Endodermal cell (in vitro differentiated cells): ENCODE results near the gene PDXP. TPM values are rescaled to one million over a fixed set of nuclear protein-coding genes. Genes with fewer than 3 reads are reported as not detected.
"Not testable (repeated sequence)": the region's sequence is repeated elsewhere in the genome, so short reads cannot be mapped to it uniquely, and the experiment has no call there.

Source experiments
- DNase-seq: peaks from one replicate; pipeline ENCODE4 v3.0.0-alpha.2; 2017
- H3K27ac ChIP-seq: 2 replicates; pipeline ENCODE4 v1.5.1; 2013; ENCODE audit warnings: mild to moderate bottlenecking, low read depth, low read length, moderate library complexity
- H3K27me3 ChIP-seq: 2 replicates; pipeline ENCODE4 v1.6.1; 2013; ENCODE audit warnings: mild to moderate bottlenecking, low read length, moderate library complexity; ENCODE audit not compliant: insufficient read depth, control insufficient read depth, poor library complexity, severe bottlenecking
- H3K36me3 ChIP-seq: 2 replicates; pipeline ENCODE4 v1.7.0; 2013; ENCODE audit warnings: mild to moderate bottlenecking, low read length, moderate library complexity; ENCODE audit not compliant: control insufficient read depth, insufficient read depth
- H3K4me1 ChIP-seq: one replicate; pipeline ENCODE4 v1.7.0; 2013; ENCODE audit warnings: low read length; ENCODE audit not compliant: control insufficient read depth, insufficient read depth
- H3K4me3 ChIP-seq: 2 replicates; pipeline ENCODE4 v1.5.1; 2013; ENCODE audit warnings: mild to moderate bottlenecking, low read length, moderate library complexity
- H3K9ac ChIP-seq: 2 replicates; pipeline ENCODE4 v1.6.1; 2013; ENCODE audit warnings: mild to moderate bottlenecking, low read length, moderate library complexity; ENCODE audit not compliant: poor library complexity, severe bottlenecking; ENCODE audit errors: extremely low read depth
- H3K9me3 ChIP-seq: 2 replicates; pipeline ENCODE4 v1.6.1; 2013; ENCODE audit warnings: mild to moderate bottlenecking, low read length, moderate library complexity; ENCODE audit not compliant: control insufficient read depth
- H3K27ac Mint-ChIP-seq: 2 replicates; pipeline ENCODE4 v1.8.0; 2020; ENCODE audit warnings: mixed read lengths
- H3K27me3 Mint-ChIP-seq: 2 replicates; pipeline ENCODE4 v1.8.0; 2021; ENCODE audit warnings: mild to moderate bottlenecking, mixed read lengths; ENCODE audit not compliant: insufficient read depth
- H3K36me3 Mint-ChIP-seq: 2 replicates; pipeline ENCODE4 v1.8.0; 2020; ENCODE audit warnings: low read depth, mixed read lengths
- H3K4me1 Mint-ChIP-seq: 2 replicates; pipeline ENCODE4 v1.8.0; 2020; ENCODE audit warnings: mixed read lengths
- H3K4me3 Mint-ChIP-seq: 2 replicates; pipeline ENCODE4 v1.8.0; 2020; ENCODE audit warnings: mild to moderate bottlenecking, moderate library complexity, mixed read lengths
- H3K9me3 Mint-ChIP-seq: 2 replicates; pipeline ENCODE4 v1.8.0; 2020; ENCODE audit warnings: mild to moderate bottlenecking, mixed read lengths
- CTCF ChIP-seq: fragments of 200-600 bp; sonication (generic); conservative IDR thresholded peaks from 2 replicates; pipeline ENCODE4 v1.5.0; 2021; ENCODE audit warnings: antibody characterized with exemption, mild to moderate bottlenecking
- WGBS, 2 experiments: methylation state at CpG; one replicate each; pipeline versions ENCODE4 v1.1.5 to v1.1.7; 2013; ENCODE audit warnings: missing lambda C conversion rate in 2 of 2, mixed read lengths in 1 of 2; ENCODE audit not compliant: insufficient coverage in 1 of 2, insufficient read length in 1 of 2; 5-methylcytosine and 5-hydroxymethylcytosine counted together
- long read RNA-seq, 4 experiments: library from polyadenylated mRNA in 2 of 4; library from RNA in 1 of 4; library from capped mRNA in 1 of 4; stranded (forward) in 3 of 4; unstranded in 1 of 4; transcript quantifications; one replicate each; pipeline ENCODE4 v2.0.0, GENCODE V29; 2020 to 2021; ENCODE audit warnings: inconsistent platforms in 1 of 4
- polyA plus RNA-seq, 2 experiments: library from polyadenylated mRNA; stranded (reverse); fragments of 50-300 nt; gene quantifications; one replicate each; pipeline ENCODE4 v1.2.3, GENCODE V29; 2013
- total RNA-seq, 2 donors: library from RNA; stranded (reverse); fragmentation: NEBNext Ultra II Directional in 1 of 2; extraction: Animal tissue kit (Norgen Biotek cat#: 25700) in 1 of 2; gene quantifications; 2 replicates in 1 of 2; 3 replicates in 1 of 2; pipeline ENCODE4 v1.2.1, GENCODE V29; 2021

Gene PDXP
- total RNA-seq: 10 to 100 TPM; 23.5 to 29.3 TPM
- polyA plus RNA-seq (2013, experiment 1 of 2): 40.4 TPM
- polyA plus RNA-seq (2013, experiment 2 of 2): 40.7 TPM
- long read RNA-seq, experiment 1, transcript PDXP-201 (2 exons, 2,010 nt): major isoform, 14 of 17 reads
- long read RNA-seq, experiment 1, partial matches to known transcripts: 0 of 17 reads
- long read RNA-seq, experiment 1, other reads (novel, unspliced or antisense): 3 of 17 reads
- long read RNA-seq, experiment 2, transcript PDXP-201 (2 exons, 2,010 nt): major isoform, 68 of 68 reads
- long read RNA-seq, experiment 2, partial matches to known transcripts: 0 of 68 reads
- long read RNA-seq, experiment 2, other reads (novel, unspliced or antisense): 0 of 68 reads
- long read RNA-seq, experiment 3: 0 reads
- long read RNA-seq, experiment 4: 0 reads

GRCh38 chr22:37658133-37659065, at the start of gene PDXP:
Gene PDXP (plus strand): TSS chr22:37658723. CDS start chr22:37658783, 60 bp downstream.
- Mint-ChIP-seq H3K27ac (peak within 1 kb of the TSS; percentile 95), H3K4me1 (peaks cover 28% of the 10 kb centered on the region), H3K36me3 (peaks cover 6% of the 10 kb centered on the region), H3K9me3 (no peaks in the 10 kb centered on the region), H3K4me3 (peak within 1 kb of the TSS; percentile 76), H3K27me3 (no peaks in the 10 kb centered on the region)
- peaks cover 6% of the 10 kb centered on the region for H3K4me1 ChIP-seq
- no peaks in the 10 kb centered on the region for H3K9me3 ChIP-seq
- peak within 1 kb of the TSS; percentile 55 for H3K27ac ChIP-seq
- DNase-seq: peak; percentile 99
- 0 to 1% methylated on average over 16 to 101 of the region's 101 CpGs for WGBS, 2 experiments
- peak within 1 kb of the TSS; percentile 85 for H3K4me3 ChIP-seq
- H3K27me3 ChIP-seq: no peaks in the 10 kb centered on the region
- peak within 1 kb of the TSS; percentile 34 for H3K9ac ChIP-seq
- no peak for TF ChIP-seq CTCF
- H3K36me3 ChIP-seq: peaks cover under 1% of the 10 kb centered on the region

- H3K9me3 ChIP-seq: no peaks in the 10 kb centered on the region
- peak overlapping the region; percentile 85 for H3K9ac ChIP-seq
- H3K27ac Mint-ChIP-seq: peak overlapping the region; percentile 81
- H3K4me1 ChIP-seq: no peaks in the 10 kb centered on the region
- TF ChIP-seq CTCF: no peak
- H3K4me1 Mint-ChIP-seq: peaks cover 11% of the 10 kb centered on the region
- H3K27me3 Mint-ChIP-seq: no peaks in the 10 kb centered on the region
- no peaks in the 10 kb centered on the region for H3K27me3 ChIP-seq
- whole genome bisulfite sequencing, 2 experiments: 22 to 25% methylated on average over 18 to 26 of the region's 26 CpGs
- peak overlapping the region; percentile 98 for H3K4me3 ChIP-seq
- H3K4me3 Mint-ChIP-seq: peak overlapping the region; percentile 79
- H3K27ac ChIP-seq: peak overlapping the region; percentile 99
- peaks cover 10% of the 10 kb centered on the region for H3K36me3 Mint-ChIP-seq
- peaks cover 7% of the 10 kb centered on the region for H3K36me3 ChIP-seq
- no peak for DNase-seq
- H3K9me3 Mint-ChIP-seq: no peaks in the 10 kb centered on the region
Measured at GRCh38 chr22:37609240-37610152, 49.0 kb upstream of the PDXP start.

GRCh38 chr22:37610153-37610475, 48.4 kb upstream of the PDXP start:
- H3K4me3 ChIP-seq: peak overlapping the region; percentile 98
- Mint-ChIP-seq H3K4me3 (peak overlapping the region; percentile 79), H3K27ac (peak overlapping the region; percentile 81), H3K4me1 (peaks cover 11% of the 10 kb centered on the region), H3K36me3 (peaks cover 15% of the 10 kb centered on the region)
- H3K27me3 ChIP-seq, H3K27ac ChIP-seq, H3K9me3 ChIP-seq, H3K27me3 Mint-ChIP-seq, H3K9me3 Mint-ChIP-seq, DNase-seq, H3K4me1 ChIP-seq: not testable (repeated sequence)
- peaks cover 11% of the 10 kb centered on the region for H3K36me3 ChIP-seq
- peak overlapping the region; percentile 85 for H3K9ac ChIP-seq
- 92 to 100% methylated on average over 1 to 3 of the region's 3 CpGs for WGBS, 2 experiments
